A549 (cell line): ENCODE data around the gene STK17A.

Experiments
- CEBPB ChIP-seq, 2 experiments: fragments of >200 bp in 1 of 2; sonication (Bioruptor Twin) in 1 of 2; formaldehyde crosslinking in 1 of 2; IDR thresholded peaks; 2 replicates each; pipeline ENCODE4 v1.6.1; 2012 to 2016
- CHD2 ChIP-seq: fragments of 150-350 bp; IDR thresholded peaks from 2 replicates; pipeline ENCODE4 v1.6.1; 2014; ENCODE audit warnings: low read length; ENCODE audit not compliant: partially characterized antibody
- FOSL2 ChIP-seq, 2 experiments: fragments of 450-650 bp in 1 of 2; fragments of >200 bp in 1 of 2; sonication (Bioruptor Twin) in 1 of 2; formaldehyde crosslinking; IDR thresholded peaks; 2 replicates each; pipeline versions ENCODE4 v1.5.0 to v1.6.1; 2016 to 2020; ENCODE audit warnings: mild to moderate bottlenecking in 1 of 2, moderate library complexity in 1 of 2
- HDAC2 ChIP-seq: fragments of 200-600 bp; sonication (generic); IDR thresholded peaks from 2 replicates; pipeline ENCODE4 v1.6.1; 2016
- POLR2A ChIP-seq: IDR thresholded peaks from 2 replicates; pipeline ENCODE4 v1.6.1; 2012; ENCODE audit warnings: mild to moderate bottlenecking, low read length
- SMC3 ChIP-seq: fragments of >200 bp; sonication (Bioruptor Twin); formaldehyde crosslinking; IDR thresholded peaks from 3 replicates; pipeline ENCODE4 v1.6.1; 2018; ENCODE audit warnings: inconsistent platforms
- TP53 ChIP-seq: fragments of 250-450 bp; sonication (Bioruptor Pico); IDR thresholded peaks from 2 replicates; pipeline ENCODE4 v1.5.0; 2021; ENCODE audit warnings: mild to moderate bottlenecking, moderate library complexity
- TF ChIP-seq, protein P1 (sequence below): fragments of 200-600 bp; sonication (generic); IDR thresholded peaks from 2 replicates; pipeline ENCODE4 v1.6.1; 2016; ENCODE audit warnings: antibody characterized with exemption, mild to moderate bottlenecking, moderate library complexity
- TF ChIP-seq, protein P2 (sequence below): fragments of >200 bp; sonication (Bioruptor Twin); formaldehyde crosslinking; IDR thresholded peaks from 3 replicates; pipeline ENCODE4 v1.5.1; 2016
- TF ChIP-seq, protein P3 (sequence below): IDR thresholded peaks from 2 replicates; pipeline ENCODE4 v1.6.1; 2012; ENCODE audit warnings: low read depth, borderline replicate concordance

DNA sequence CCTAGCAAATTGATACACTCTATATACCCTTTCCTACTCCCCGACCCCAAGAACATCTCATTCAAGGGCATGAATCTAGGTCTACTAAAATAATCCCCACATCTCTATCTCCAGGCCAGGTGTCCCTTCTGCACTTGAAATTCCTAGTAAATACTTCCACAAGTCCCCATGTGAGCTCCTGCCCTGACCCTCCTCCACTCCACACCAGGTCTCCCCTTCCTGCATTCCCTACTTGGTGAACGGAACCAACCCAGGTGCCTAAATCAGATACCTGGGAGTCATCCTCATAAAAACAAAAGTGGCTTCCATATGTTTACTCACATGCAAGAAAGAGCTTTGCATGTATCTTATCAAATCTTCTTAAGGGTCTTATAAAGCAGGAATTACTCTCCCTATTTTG lies 77.2 kb downstream of the STK17A start:
- TF ChIP-seq SMC3: no peak
- TF ChIP-seq HDAC2: no peak
- TF ChIP-seq, protein P1, sequence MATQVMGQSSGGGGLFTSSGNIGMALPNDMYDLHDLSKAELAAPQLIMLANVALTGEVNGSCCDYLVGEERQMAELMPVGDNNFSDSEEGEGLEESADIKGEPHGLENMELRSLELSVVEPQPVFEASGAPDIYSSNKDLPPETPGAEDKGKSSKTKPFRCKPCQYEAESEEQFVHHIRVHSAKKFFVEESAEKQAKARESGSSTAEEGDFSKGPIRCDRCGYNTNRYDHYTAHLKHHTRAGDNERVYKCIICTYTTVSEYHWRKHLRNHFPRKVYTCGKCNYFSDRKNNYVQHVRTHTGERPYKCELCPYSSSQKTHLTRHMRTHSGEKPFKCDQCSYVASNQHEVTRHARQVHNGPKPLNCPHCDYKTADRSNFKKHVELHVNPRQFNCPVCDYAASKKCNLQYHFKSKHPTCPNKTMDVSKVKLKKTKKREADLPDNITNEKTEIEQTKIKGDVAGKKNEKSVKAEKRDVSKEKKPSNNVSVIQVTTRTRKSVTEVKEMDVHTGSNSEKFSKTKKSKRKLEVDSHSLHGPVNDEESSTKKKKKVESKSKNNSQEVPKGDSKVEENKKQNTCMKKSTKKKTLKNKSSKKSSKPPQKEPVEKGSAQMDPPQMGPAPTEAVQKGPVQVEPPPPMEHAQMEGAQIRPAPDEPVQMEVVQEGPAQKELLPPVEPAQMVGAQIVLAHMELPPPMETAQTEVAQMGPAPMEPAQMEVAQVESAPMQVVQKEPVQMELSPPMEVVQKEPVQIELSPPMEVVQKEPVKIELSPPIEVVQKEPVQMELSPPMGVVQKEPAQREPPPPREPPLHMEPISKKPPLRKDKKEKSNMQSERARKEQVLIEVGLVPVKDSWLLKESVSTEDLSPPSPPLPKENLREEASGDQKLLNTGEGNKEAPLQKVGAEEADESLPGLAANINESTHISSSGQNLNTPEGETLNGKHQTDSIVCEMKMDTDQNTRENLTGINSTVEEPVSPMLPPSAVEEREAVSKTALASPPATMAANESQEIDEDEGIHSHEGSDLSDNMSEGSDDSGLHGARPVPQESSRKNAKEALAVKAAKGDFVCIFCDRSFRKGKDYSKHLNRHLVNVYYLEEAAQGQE: no peak
- no peak for TF ChIP-seq FOSL2 (IDR thresholded peaks at IDR 0.05)
- no peak for TF ChIP-seq FOSL2 (CRISPR knock-in tag; IDR thresholded peaks at IDR 0.05)
- TF ChIP-seq, protein P2, sequence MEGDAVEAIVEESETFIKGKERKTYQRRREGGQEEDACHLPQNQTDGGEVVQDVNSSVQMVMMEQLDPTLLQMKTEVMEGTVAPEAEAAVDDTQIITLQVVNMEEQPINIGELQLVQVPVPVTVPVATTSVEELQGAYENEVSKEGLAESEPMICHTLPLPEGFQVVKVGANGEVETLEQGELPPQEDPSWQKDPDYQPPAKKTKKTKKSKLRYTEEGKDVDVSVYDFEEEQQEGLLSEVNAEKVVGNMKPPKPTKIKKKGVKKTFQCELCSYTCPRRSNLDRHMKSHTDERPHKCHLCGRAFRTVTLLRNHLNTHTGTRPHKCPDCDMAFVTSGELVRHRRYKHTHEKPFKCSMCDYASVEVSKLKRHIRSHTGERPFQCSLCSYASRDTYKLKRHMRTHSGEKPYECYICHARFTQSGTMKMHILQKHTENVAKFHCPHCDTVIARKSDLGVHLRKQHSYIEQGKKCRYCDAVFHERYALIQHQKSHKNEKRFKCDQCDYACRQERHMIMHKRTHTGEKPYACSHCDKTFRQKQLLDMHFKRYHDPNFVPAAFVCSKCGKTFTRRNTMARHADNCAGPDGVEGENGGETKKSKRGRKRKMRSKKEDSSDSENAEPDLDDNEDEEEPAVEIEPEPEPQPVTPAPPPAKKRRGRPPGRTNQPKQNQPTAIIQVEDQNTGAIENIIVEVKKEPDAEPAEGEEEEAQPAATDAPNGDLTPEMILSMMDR: no peak
- TF ChIP-seq CEBPB (IDR thresholded peaks at IDR 0.05): no peak
- TF ChIP-seq CHD2: no peak
- TF ChIP-seq, protein P3, sequence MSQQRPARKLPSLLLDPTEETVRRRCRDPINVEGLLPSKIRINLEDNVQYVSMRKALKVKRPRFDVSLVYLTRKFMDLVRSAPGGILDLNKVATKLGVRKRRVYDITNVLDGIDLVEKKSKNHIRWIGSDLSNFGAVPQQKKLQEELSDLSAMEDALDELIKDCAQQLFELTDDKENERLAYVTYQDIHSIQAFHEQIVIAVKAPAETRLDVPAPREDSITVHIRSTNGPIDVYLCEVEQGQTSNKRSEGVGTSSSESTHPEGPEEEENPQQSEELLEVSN: no peak
- no peak for TF ChIP-seq POLR2A
- TF ChIP-seq TP53 (CRISPR knock-in tag): no peak
